Muscle layer of duodenum (tissue), 2 donors: ENCODE data around the gene CHTF18.
"Not testable (repeated sequence)": the region's sequence is repeated elsewhere in the genome, so short reads cannot be mapped to it uniquely, and the experiment has no call there.

Experiments used
- H3K27ac ChIP-seq: one replicate; pipeline ENCODE4 v1.7.0; 2013; ENCODE audit warnings: mild to moderate bottlenecking, low read length
- H3K27me3 ChIP-seq: one replicate; pipeline ENCODE4 v1.7.0; 2013; ENCODE audit warnings: low read depth, mild to moderate bottlenecking, control low read depth, low read length
- H3K36me3 ChIP-seq, 2 donors: one replicate each; pipeline ENCODE4 v1.7.0; 2013; ENCODE audit warnings: low read length in 2 of 2, control low read depth in 1 of 2, mild to moderate bottlenecking in 1 of 2; ENCODE audit not compliant: insufficient read depth in 2 of 2, control insufficient read depth in 1 of 2
- H3K4me1 ChIP-seq, 2 donors: one replicate each; pipeline ENCODE4 v1.7.0; 2013; ENCODE audit warnings: low read length in 2 of 2, mild to moderate bottlenecking in 2 of 2, control low read depth in 1 of 2, moderate library complexity in 1 of 2; ENCODE audit not compliant: insufficient read depth in 2 of 2, control insufficient read depth in 1 of 2
- H3K4me3 ChIP-seq, 2 donors: one replicate each; pipeline ENCODE4 v1.7.0; 2013; ENCODE audit warnings: low read length in 2 of 2, low read depth in 1 of 2, mild to moderate bottlenecking in 1 of 2
- H3K9me3 ChIP-seq, 2 donors: one replicate each; pipeline ENCODE4 v1.7.0; 2013; ENCODE audit warnings: low read length in 2 of 2, control low read depth in 1 of 2, mild to moderate bottlenecking in 1 of 2; ENCODE audit not compliant: control insufficient read depth in 1 of 2
- donor health status: healthy.

CHTF18 gene

DNA sequence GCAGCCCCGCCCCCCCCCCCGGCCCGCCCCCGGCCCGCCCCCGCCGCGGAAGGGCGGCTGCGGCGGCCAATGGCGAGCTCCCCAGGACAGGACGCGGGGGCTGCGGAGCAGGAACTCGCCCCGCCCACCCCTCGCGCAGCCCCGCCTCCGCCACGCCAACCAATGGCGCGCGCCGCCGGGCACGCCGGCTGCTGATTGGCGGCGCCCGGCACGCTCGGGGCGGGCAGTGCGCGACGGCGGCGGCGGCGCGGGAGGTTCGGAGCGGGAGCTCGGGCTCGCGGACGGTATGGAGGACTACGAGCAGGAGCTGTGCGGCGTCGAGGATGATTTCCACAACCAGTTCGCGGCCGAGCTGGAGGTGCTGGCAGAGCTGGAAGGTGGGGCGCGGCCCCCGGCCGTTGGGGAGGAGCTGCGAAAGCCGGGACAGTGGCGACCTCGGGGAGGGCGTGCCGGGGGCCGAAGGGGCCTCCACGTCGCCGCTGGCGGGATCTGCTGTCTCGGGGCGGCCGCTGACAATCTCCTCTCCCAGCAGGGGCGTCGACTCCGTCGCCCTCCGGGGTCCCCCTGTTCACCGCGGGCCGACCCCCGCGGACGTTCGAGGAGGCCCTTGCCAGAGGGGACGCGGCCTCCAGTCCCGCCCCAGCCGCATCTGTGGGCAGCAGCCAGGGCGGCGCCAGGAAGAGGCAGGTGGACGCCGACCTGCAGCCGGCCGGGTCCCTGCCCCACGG lies at the start of gene CHTF18:
Gene CHTF18, plus strand, starts transcription at position 222 of the 728 bp plus-strand sequence. Its CDS starts 65 bp downstream, at position 287.
- Histone ChIP-seq H3K4me3 (peak within 1 kb of the TSS; percentile 86 to 96), H3K27me3 (no peaks in the 10 kb centered on the region), H3K36me3 (peaks cover 0 to 12% of the 10 kb centered on the region in 2 donors), H3K4me1 (peaks cover 0 to 24% of the 10 kb centered on the region in 2 donors), H3K27ac (no peak within 1 kb of the TSS), H3K9me3 (no peaks in the 10 kb centered on the region)

DNA sequence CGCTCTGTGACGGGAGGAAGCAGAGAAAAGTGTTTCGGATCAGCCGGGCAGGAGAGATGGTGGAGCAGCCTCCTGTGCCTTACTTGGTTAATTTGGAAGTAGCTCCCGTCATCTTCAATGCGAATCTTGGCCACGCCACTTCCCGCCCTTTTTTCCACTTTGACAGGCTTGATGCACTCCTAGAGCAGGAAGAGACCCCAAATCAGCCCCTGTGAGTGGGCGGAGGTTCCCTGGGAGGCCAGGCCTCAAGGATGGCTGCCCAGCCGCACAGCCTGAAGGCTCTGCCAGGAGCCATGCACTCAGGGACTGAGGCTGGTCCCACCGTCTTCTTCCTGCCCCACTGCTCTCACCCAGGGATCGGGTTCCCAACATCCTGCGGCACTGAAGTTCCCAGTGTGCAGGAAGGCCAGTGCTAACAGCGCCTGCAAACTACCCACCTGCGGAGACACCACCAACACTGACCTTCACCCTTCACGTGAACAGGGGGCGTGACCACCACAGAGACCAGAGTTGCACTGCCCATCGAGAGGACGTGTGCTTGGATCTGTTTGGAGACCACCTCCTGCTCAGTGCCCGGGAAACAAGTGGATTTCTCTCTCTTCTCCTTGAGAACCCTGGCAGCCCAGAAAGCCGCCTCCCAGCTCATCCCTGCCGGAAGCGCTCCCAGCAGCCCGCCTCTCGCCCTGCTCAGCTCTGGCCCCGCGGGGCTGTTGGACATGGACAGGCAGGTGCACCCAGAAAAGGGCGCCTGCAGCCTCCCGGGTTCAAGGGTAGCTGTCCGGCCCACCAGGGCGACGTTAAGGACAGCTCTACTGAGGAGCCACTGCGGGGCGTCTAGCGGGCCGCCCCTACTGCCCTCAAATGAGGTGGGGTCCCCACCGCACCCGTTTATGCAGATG lies 48.6 kb upstream of the CHTF18 start:
- H3K4me1 ChIP-seq, result peaks cover 0 to 20% of the 10 kb centered on the region in 2 donors
- peak overlapping the region; percentile 61 to 97 for H3K4me3 ChIP-seq
- H3K9me3 ChIP-seq, result no peaks in the 10 kb centered on the region
- H3K27ac ChIP-seq, result no peak overlapping the region
- no peaks in the 10 kb centered on the region for H3K27me3 ChIP-seq
- H3K36me3 ChIP-seq, result peaks cover 14 to 33% of the 10 kb centered on the region in 2 donors

DNA sequence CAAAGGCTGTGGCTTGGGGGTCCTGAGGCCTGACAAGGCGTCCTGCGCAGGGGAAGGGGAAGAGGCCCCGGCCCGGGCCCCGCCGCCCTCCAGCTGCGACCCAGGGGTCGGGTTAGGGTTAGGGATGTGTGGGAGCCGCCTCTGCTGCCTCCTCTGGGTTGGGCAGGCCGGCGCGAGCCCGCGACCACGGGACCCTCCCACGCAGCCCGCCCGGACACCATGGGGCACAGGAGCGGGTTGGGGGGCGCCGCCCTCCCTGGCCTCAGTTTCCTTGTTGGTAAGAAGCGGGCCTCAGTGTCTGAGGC lies 48.0 kb upstream of the CHTF18 start:
- H3K27ac ChIP-seq, result peak overlapping the region; percentile 31
- no peaks in the 10 kb centered on the region for H3K9me3 ChIP-seq
- H3K4me1 ChIP-seq, result peaks cover 0 to 20% of the 10 kb centered on the region in 2 donors
- peak overlapping the region; percentile 61 to 97 for H3K4me3 ChIP-seq
- H3K27me3 ChIP-seq, result no peaks in the 10 kb centered on the region
- peaks cover 14 to 27% of the 10 kb centered on the region in 2 donors for H3K36me3 ChIP-seq

DNA sequence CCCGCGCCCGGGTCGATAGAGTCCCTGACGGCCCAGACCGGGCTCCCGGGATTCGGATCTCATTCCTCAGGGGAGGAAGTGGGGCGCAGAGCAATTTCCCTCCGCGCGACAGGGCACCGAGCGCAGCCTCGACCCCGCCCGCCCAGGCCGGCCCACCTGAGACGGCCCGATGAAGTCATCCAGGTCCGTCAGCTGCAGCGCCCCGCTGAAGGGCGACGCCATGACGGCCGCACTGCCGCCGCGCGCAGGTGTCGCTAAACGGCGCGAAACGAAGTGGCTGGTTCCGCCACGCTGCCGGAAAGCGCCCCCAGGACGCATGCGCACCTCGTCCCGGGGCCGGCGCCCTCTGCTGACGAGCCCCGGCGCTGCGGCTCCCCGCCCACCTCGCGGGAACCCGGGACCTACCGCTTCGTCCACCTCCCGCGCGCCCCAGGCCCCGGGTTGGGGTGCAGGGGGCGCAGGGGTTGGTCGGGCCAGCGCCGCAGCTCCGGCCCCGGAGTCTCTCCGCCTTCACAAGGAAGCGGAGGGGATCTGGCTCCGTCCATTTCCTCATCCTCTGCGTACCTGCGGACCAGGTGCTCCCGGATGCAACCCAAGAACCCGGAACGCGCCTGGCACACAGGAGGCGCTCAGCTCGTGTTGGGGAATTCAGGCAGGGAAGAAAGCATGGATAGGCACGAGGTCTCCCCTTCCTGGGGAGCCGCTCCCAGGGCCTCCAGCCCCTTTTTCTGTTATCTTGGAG lies 47.5 kb upstream of the CHTF18 start, which contains the start of gene CIAO3:
Gene CIAO3, minus strand, starts transcription at position 234 of the 742 bp plus-strand sequence. Its CDS starts 12 bp downstream, at position 222.
- Histone ChIP-seq H3K36me3 (peaks cover 10 to 21% of the 10 kb centered on the region in 2 donors), H3K4me3 (peak within 1 kb of the TSS; percentile 61 to 97), H3K27ac (peak within 1 kb of the TSS; percentile 31), H3K27me3 (no peaks in the 10 kb centered on the region), H3K9me3 (no peaks in the 10 kb centered on the region), H3K4me1 (peaks cover 0 to 20% of the 10 kb centered on the region in 2 donors)

DNA sequence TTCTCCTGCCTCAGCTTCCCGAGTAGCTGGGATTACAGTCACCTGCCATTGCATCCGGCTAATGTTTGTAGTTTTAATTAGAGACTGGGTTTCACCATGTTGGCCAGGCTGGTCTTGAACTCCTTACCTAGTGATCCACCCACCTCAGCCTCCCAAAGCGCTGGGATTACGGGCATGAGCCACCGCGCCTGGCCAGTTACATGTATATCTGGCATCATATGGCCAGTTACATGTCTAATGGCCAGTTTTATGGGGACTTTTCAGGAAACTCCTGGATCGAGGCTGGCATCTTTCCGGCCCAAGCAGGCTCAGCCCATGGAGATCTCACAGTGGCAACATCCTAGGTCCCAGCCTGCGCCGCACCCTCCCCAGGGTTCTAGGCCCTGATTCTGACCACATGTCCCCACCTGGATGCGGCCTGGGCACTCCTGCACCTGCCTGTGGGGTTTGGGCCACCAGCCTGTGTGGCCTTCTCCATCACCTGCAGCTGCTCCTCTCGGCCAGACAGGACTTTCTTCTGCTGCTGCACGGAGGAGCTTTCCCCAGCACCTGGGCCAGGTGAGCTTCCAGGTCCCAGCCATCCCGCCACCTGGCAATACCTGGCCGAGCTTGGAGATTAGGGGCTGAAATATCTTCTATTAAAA lies 46.3 kb upstream of the CHTF18 start:
- H3K4me3 ChIP-seq, result no peak overlapping the region
- no peaks in the 10 kb centered on the region for H3K9me3 ChIP-seq
- peaks cover 4 to 10% of the 10 kb centered on the region in 2 donors for H3K36me3 ChIP-seq
- no peaks in the 10 kb centered on the region for H3K27me3 ChIP-seq
- peaks cover 0 to 20% of the 10 kb centered on the region in 2 donors for H3K4me1 ChIP-seq
- no peak overlapping the region for H3K27ac ChIP-seq

DNA sequence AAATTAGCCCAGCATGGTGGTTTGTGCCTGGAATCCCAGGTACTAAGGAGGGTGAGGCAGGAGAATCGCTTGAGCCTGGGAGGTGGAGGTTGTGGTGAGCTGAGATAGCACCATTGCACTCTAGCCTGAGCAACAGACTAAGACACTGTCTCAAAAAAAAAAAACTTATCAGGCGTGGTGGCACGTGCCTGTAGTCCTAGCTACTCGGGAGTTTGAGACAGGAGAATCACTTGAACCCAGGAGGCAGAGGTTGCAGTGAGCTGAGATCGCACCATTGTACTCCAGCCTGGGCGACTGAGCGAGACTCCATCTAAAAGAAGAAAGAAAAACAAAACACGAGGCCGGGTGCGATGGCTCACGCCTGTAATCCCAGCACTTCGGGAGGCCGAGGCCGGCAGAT lies 45.5 kb upstream of the CHTF18 start:
- H3K27ac ChIP-seq, H3K36me3 ChIP-seq, H3K4me3 ChIP-seq, H3K9me3 ChIP-seq, H3K27me3 ChIP-seq: not testable (repeated sequence)
- H3K4me1 ChIP-seq, result peaks cover 0 to 20% of the 10 kb centered on the region in 2 donors

DNA sequence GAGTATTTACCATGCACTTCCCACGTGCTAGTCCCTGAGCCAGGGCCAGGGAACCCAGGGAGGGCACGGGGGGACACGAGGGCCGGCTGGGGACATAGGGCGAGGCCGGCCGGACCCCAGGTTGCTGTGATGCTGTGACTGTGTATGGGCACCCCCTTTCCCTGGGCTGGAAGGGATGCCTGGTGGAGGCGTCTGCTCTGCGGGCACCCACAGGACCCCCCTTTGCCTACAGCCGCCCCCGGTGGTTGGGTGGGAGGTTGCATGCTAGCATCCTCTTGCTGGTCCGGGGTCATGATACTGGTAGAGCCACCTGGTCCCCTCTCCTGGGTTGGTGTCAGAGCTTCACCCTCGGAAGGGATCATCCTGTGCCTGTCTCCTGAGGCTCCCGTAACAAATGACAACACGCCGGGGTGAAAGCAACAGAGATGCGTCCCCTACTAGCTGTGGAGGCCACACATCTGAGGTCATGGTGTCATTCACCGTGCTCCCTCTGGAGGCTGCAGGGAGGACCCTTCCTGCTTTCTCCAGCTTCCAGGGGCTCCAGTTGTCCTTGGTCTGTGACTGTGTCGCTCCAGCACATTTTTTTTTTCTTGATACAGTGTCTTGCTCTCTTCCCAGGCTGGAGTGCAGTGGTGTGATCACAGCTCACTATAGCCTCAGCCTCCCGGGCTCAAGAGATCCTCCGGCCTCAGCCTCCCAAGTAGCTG lies 44.5 kb upstream of the CHTF18 start:
- H3K9me3 ChIP-seq, result no peaks in the 10 kb centered on the region
- H3K27ac ChIP-seq, result no peak overlapping the region

DNA sequence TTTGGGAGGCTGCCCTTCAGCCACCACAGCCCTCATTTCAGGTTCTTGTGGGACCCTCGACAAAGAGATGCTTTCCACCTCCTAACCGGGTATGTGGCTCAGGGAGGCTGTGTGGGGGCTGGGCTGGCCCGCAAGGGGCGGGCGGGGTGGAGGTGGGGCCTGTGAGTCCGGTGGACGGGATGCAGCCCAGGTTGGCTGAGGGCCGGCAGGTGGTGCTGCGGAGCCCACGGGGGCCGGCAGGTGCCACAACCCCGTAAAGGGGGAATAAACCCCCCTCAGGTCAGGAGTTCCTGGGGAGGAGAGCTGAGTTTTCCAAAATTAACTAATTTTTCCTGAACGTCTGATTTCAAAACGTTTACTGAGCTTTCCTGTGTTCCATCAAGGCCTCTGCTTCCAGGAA lies 42.7 kb upstream of the CHTF18 start:
- Histone ChIP-seq H3K9me3 (no peaks in the 10 kb centered on the region), H3K4me1 (peaks cover 0 to 6% of the 10 kb centered on the region in 2 donors), H3K27me3 (no peaks in the 10 kb centered on the region), H3K36me3 (no peaks in the 10 kb centered on the region), H3K27ac (no peak overlapping the region), H3K4me3 (no peak overlapping the region)

More for the DNA sequence above, 44.5 kb upstream of the CHTF18 start:
- no peak overlapping the region for H3K4me3 ChIP-seq
- H3K27me3 ChIP-seq, result no peaks in the 10 kb centered on the region
- H3K4me1 ChIP-seq, result peaks cover 0 to 20% of the 10 kb centered on the region in 2 donors
- no peaks in the 10 kb centered on the region for H3K36me3 ChIP-seq

DNA sequence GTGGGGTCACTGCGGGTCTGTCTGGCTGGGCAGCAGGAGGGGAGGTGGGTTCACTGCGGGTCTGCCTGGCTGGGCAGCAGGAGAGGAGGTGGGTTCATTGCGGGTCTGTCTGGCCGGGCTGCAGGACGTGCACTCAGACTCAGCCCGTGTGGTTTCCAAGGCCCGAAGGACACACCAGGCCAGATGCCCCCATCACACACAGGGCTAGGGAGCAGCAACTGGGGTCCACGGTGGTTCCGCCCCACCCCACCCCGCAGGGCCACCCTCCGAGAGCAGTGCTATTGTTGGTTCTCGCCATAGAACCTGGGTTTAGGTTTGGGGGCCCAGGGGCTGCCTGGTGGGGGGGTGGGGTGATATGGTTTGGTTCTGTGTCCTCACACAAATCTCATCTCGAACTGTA lies 41.8 kb upstream of the CHTF18 start:
- Histone ChIP-seq H3K4me3 (no peak overlapping the region), H3K36me3 (no peaks in the 10 kb centered on the region), H3K27ac (no peak overlapping the region), H3K4me1 (no peaks in the 10 kb centered on the region), H3K27me3 (peaks cover 5% of the 10 kb centered on the region), H3K9me3 (no peaks in the 10 kb centered on the region)

DNA sequence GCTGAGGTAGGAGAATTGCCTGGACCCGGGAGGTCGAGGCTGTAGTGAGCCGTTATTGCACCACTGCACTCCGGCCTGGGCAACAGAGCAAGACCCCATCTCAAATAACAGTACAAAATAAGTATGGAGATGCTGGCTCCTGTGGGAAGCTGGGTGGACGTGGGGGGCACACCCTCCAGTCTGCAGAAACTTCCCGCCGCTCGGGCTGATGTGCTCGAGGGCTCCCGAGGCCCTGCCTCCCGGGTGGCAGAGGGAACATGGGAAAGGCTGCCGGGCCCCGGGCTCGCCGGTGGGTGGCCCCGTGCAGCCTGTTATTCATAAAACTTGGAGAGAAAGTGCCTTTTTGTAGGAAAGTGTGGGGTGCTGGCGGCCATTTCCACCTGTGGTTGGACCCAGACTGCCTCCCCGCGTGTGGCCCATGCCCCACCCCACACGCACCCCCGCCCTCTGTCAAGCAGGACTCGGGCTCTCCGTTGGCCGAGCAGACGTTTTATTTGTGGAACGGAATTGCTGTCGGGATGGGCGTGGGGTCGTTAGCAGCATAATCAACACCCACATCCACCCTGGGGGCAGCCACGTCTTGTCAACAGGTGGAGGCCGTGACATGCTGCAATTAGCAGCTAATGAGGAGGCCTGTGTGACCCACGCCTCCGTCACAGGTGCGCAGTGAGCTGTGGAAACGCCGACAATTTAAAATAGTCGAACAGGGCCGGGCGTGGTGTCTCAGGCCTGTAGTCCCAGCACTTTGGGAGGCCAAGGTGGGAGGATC lies 40.3 kb upstream of the CHTF18 start:
- Histone ChIP-seq H3K27ac (no peak overlapping the region), H3K36me3 (no peaks in the 10 kb centered on the region), H3K9me3 (no peaks in the 10 kb centered on the region), H3K27me3 (peaks cover 5% of the 10 kb centered on the region), H3K4me3 (no peak overlapping the region), H3K4me1 (no peaks in the 10 kb centered on the region)
